GM21526 (cell line): ENCODE data around the gene DYRK2.
"Not testable (repeated sequence)": the region's sequence is repeated elsewhere in the genome, so short reads cannot be mapped to it uniquely, and the experiment has no call there.

ENCODE experiments used
- ATAC-seq: cut with Tn5 transposase; IDR thresholded peaks from one replicate; pipeline ENCODE4 v1.9.1; 2021; ENCODE audit warnings: moderate library complexity; ENCODE audit not compliant: unreplicated experiment, low FRiP score

Gene DYRK2

GRCh38 chr12:67669217-67669933 is 20.8 kb downstream of the DYRK2 start:
- ATAC-seq = no peak

- ATAC-seq = no peak
Observed at GRCh38 chr12:67669934-67670631, 21.5 kb downstream of the DYRK2 start.

- ATAC-seq = no peak
Observed at GRCh38 chr12:67671419-67671818, 22.9 kb downstream of the DYRK2 start.

DNA sequence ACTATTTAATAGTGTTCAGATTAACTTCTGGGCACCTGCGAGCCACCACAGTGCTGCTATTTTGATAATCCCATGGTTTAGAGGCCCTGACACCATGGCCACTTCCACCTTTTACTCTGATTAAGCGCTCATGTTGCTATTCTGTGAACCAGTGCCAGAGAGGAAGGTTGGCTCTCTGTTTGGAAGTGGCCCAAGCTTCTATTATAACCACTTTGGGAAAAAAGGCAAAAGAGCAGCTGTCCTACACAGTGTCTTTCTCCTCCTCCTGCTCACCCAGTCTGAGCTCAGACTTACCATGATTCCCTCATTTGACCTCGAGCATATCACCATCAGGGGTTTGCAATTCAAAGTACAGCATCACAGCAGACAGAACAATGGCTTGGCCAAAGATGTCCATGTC is 23.3 kb downstream of the DYRK2 start:
- no peak for ATAC-seq

DNA sequence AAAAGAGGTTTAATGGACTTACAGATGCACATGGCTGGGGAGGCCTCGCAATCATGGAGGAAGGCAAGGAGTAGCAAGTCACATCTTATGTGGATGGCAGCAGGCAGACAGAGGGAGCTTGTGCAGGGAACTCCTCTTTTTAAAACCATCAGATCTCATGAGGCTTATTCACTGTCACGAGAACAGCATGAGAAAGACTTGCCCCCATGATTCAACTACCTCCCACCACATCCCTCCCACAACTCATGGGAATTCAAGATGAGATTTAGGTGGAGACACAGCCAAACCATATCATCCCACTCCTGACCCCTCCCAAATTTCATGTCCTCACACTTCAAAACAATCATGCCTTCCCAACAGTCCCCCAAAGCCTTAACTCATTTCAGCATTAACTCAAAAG is 24.0 kb downstream of the DYRK2 start:
- not testable (repeated sequence) for ATAC-seq

DNA sequence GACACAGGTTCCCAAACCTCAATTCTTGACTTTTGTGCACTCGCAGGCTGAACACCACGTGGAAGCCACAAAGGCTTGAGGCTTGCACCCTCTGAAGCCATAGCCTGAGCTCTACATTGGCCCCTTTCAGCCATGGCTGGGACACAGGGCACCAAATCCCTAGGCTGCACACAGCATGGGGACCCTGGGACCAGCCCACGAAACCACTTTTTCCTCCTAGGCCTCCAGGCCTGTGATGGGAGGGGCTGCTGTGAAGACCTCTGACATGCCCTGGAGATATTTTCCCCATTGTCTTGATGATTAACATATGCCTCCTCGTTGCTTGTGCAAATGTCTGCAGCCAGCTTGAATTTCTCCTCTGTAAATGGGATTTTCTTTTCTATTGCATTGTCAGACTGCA is 25.0 kb downstream of the DYRK2 start:
- ATAC-seq = not testable (repeated sequence)

DNA sequence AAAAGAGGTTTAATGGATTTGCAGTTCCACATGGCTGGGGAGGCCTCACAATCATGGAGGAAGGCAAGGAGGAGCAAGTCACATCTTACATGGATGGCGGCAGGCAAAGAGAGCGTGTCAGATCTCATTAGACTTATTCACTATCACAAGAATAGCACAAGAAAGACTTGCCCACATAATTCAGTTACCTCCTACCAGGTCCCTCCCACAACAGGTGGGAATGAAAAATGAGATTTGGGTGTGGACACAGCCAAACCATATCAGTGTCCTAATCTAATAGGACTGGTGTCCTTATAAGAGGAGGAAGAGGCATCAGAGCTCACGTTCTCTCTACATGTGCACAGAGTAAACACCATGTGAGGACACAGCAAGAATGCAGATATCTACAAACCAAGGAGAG is 25.9 kb downstream of the DYRK2 start:
- ATAC-seq = no peak

DNA sequence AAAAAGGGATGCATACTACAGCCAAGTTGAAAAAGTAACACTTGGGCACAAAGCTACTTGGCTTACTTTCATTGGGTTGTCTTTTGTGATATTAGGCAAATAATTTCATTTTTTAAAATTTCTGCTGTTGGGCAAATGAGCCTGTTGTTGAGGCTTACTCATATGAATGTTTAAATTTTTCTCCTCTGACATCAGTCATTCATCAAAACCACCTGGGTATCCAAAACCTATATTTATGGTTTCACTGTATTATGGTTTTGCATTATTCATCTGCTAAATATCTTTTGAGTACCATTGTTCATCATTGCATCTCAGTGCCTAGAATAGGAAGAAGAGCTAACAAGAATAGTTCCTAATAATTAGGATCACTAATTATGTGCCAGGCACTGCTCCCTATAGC is 28.1 kb downstream of the DYRK2 start:
- no peak for ATAC-seq

GRCh38 chr12:67677166-67677565 is 28.6 kb downstream of the DYRK2 start:
- ATAC-seq = no peak

- ATAC-seq = no peak
Observed at GRCh38 chr12:67681105-67681778, 32.7 kb downstream of the DYRK2 start.

- no peak for ATAC-seq
Observed at GRCh38 chr12:67681941-67682620, 33.5 kb downstream of the DYRK2 start.

GRCh38 chr12:67689385-67689784 is 40.8 kb downstream of the DYRK2 start:
- ATAC-seq = no peak

DNA sequence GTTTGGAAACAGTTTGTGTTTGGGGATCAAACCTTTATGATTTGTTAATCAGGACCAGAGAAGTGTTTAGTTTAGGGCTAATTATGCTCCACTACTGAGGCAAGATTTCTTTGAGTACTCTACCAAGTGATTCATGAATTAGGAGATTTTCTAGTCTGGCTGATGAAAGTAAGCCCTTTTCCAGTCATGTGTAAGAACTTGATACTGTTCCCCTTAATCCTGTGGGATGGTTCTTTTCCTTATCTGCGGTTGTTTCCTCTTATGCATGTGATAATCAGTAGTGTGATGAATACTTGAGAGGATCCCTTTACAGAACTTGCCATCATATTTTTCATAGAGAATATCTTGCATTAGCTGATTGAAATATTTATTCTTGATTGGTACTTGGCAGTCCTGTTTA is 42.1 kb downstream of the DYRK2 start:
- no peak for ATAC-seq

- no peak for ATAC-seq
Observed at GRCh38 chr12:67691220-67691619, 42.7 kb downstream of the DYRK2 start.

DNA sequence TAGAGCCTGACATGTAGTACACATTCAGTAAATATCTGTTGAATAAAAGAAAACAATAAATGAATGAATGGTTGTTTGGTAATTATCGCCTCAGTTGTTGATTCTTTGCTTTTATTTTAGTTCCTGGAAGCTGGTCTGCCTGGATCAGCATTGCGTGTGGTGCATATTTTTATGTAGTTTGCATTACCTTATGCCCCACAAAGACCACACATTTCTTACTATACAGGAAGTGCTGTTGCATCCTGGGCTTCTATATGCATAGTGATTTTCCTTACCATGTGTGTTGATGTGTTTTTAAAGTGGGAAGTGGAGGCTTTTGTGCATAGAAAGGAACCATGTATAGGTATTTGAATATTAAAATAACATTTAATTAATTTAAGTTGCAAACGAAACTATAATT is 43.6 kb downstream of the DYRK2 start:
- no peak for ATAC-seq

- no peak for ATAC-seq
Observed at GRCh38 chr12:67692966-67693365, 44.4 kb downstream of the DYRK2 start.

DNA sequence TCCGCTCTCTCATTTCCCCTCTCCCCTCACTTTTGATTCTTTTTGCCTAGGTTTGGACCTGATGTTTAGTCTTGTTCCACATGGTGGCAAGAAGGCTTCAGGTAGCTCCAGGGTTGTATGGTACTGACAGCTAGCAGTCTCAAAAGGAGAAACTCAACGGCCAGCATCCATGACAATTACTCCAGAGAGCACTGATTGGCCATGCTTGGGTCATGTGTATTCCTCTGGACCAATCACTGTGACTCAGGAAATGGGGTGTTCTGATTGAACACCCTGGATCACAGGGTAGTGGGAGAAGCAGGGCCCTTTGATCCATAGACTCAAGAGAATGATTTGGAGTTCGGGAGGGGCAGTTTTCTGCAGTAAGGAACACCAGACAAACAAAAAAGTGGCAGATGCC is 45.3 kb downstream of the DYRK2 start:
- ATAC-seq = no peak

DNA sequence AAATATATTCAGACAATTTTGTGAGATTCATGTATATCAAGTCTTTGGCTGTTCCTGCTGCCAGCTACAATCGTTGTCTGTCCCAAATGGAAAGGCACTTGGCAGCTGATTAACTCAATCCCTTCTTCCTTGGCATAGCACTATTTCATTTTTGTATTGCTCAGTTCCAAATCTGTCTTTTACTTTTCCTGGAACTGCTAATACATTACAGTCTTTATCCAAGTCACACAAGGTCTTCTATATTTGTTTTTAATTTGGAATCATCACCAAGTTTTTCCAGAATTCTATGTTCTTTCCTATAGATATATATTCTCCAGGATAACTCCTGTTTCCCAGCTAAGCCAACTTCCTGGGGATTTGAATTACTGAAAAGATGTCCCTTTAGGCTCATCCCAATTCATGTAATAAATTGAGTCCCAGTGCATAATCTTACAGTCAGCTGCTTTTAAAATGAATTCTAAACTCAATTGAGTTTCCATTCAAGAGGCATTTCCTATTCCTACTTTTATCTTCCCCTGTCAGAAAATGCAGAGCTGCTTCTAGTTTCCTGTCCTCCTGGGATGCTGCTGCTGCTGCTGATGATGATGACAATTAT is 45.9 kb downstream of the DYRK2 start:
- no peak for ATAC-seq

DNA sequence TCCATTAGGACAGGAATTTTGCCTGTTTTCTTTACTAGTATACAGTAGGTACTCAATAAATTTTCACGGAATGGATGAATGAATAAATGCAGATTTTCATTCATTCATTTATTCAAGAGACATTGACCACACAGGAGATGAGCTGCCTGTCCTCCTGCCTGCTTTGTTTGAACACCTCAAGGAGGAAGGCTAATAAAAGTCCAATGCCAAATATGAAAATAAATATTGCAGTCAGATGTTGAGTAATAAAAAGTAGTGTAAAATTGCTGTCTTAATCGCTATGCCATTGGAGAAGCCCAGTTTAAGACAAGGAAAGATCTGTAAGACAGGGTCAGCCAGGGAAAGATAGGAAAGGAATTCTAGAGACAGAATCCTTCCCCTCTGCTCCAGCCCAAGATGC is 47.4 kb downstream of the DYRK2 start:
- no peak for ATAC-seq

DNA sequence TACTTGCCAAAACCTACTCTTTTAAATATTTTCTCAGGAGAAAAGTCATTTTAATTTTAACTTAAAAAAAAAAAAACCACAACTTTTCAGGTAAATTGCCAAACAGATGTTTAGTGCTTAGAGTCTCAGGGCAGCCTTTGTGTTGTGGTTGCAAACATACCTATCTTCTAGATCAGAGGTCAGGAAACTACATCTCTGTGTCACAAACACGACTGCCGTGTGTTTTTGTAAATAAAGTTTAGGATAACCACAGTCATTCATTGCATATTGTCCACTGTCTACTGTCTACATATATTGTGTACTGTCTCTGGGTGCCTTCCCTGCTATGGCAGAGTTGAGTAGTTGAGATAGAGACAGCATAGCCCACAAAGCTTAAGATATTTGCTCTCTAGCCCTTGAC is 48.9 kb downstream of the DYRK2 start:
- no peak for ATAC-seq

GRCh38 chr12:67697967-67698366 is 49.4 kb downstream of the DYRK2 start:
- ATAC-seq = no peak
